Suppressor macrophage (primary cell): ENCODE results near the gene TMCC1.
"Not testable (repeated sequence)": the region's sequence is repeated elsewhere in the genome, so short reads cannot be mapped to it uniquely, and the experiment has no call there.

Experiments used
- DNase-seq, 4 experiments: peaks; one replicate each; pipeline ENCODE4 v3.0.0-alpha.2; 2020 to 2022

The TMCC1 gene

GRCh38 chr3:129769616-129770015, 123.9 kb downstream of the TMCC1 start:
- DNase-seq = no peak

GRCh38 chr3:129768728-129769127, 124.8 kb downstream of the TMCC1 start:
- no peak for DNase-seq

GRCh38 chr3:129766135-129766534, 127.4 kb downstream of the TMCC1 start:
- DNase-seq = no peak

- DNase-seq = no peak
Measured at GRCh38 chr3:129764090-129764489, 129.4 kb downstream of the TMCC1 start.

GRCh38 chr3:129758785-129759320, 134.7 kb downstream of the TMCC1 start:
- no peak for DNase-seq

- peak; percentile 27 to 49 (median 38) for DNase-seq
Measured at GRCh38 chr3:129758306-129758705, 135.2 kb downstream of the TMCC1 start.

- peak; percentile 19 to 62 (median 52) for DNase-seq
Measured at GRCh38 chr3:129756871-129757270, 136.6 kb downstream of the TMCC1 start.

- not testable (repeated sequence) for DNase-seq
Measured at GRCh38 chr3:129751105-129751504, 142.4 kb downstream of the TMCC1 start.

- DNase-seq = no peak
Measured at GRCh38 chr3:129749692-129750091, 143.8 kb downstream of the TMCC1 start.

- DNase-seq = no peak
Measured at GRCh38 chr3:129747992-129748391, 145.5 kb downstream of the TMCC1 start.

- no peak for DNase-seq
Measured at GRCh38 chr3:129747136-129747535, 146.4 kb downstream of the TMCC1 start.

GRCh38 chr3:129746629-129747028, 146.9 kb downstream of the TMCC1 start:
- no peak for DNase-seq

- DNase-seq = no peak
Measured at GRCh38 chr3:129745253-129745652, 148.3 kb downstream of the TMCC1 start.

GRCh38 chr3:129741794-129742193, 151.7 kb downstream of the TMCC1 start:
- DNase-seq = no peak

- DNase-seq = no peak
Measured at GRCh38 chr3:129740090-129740489, 153.4 kb downstream of the TMCC1 start.

- peak in 1 of 4 experiments; percentile 17 for DNase-seq
Measured at GRCh38 chr3:129739634-129740033, 153.9 kb downstream of the TMCC1 start.

- peak in 1 of 4 experiments; percentile 18 for DNase-seq
Measured at GRCh38 chr3:129738172-129738571, 155.3 kb downstream of the TMCC1 start.

- DNase-seq = no peak
Measured at GRCh38 chr3:129736070-129736469, 157.4 kb downstream of the TMCC1 start.

GRCh38 chr3:129735638-129736037, 157.9 kb downstream of the TMCC1 start:
- no peak for DNase-seq

- DNase-seq = no peak
Measured at GRCh38 chr3:129734449-129734848, 159.1 kb downstream of the TMCC1 start.

GRCh38 chr3:129732200-129732876, 161.2 kb downstream of the TMCC1 start:
- DNase-seq = peak in 2 of 4 experiments; percentile 13 to 26

GRCh38 chr3:129727707-129728106, 165.8 kb downstream of the TMCC1 start:
- DNase-seq = no peak

GRCh38 chr3:129723558-129724324, 169.8 kb downstream of the TMCC1 start:
- DNase-seq = peak in 3 of 4 experiments; percentile 12 to 28 (median 26)

- DNase-seq = no peak
Measured at GRCh38 chr3:129722527-129722926, 171.0 kb downstream of the TMCC1 start.
